ENCODE results near the gene ADGRG2.

ADGRG2 gene

GRCh38 chrX:18949944-18950301 is 172.3 kb downstream of the ADGRG2 start:
- no peak for DNase-seq (ENCODE audit: low read depth in 2 of 2)

- no peak for DNase-seq (ENCODE audit: low read depth in 2 of 2)
Measured at GRCh38 chrX:18949291-18949943, 172.9 kb downstream of the ADGRG2 start.

GRCh38 chrX:18946611-18947010 is 175.7 kb downstream of the ADGRG2 start:
- DNase-seq (ENCODE audit: low read depth in 2 of 2), result no peak

- DNase-seq (ENCODE audit: low read depth in 2 of 2), result no peak
Measured at GRCh38 chrX:18946157-18946556, 176.1 kb downstream of the ADGRG2 start.

GRCh38 chrX:18945483-18945882 is 176.8 kb downstream of the ADGRG2 start:
- no peak for DNase-seq (ENCODE audit: low read depth in 2 of 2)

GRCh38 chrX:18944482-18944881 is 177.8 kb downstream of the ADGRG2 start:
- DNase-seq (ENCODE audit: low read depth in 2 of 2), result no peak

GRCh38 chrX:18941896-18942295 is 180.4 kb downstream of the ADGRG2 start:
- DNase-seq (ENCODE audit: low read depth in 2 of 2), result no peak
